Measurements from ENCODE around the gene NRSN2.

GRCh38 chr20:310645-311044 lies 36.3 kb upstream of the NRSN2 start:
- no peak for TF ChIP-seq CTCF (conservative IDR thresholded peaks at IDR 0.05)
- TF ChIP-seq ZFX (IDR thresholded peaks at IDR 0.05), result no peak

Measured in C4-2B (cell line).